HUES64 (cell line): ENCODE measurements around the gene LAMA1.

Source experiments
- H3K27ac ChIP-seq: 2 replicates; pipeline ENCODE4 v1.7.0; 2013; ENCODE audit warnings: low read depth, low read length, inconsistent platforms
- H3K27me3 ChIP-seq: 2 replicates; pipeline ENCODE4 v1.6.1; 2013; ENCODE audit warnings: mild to moderate bottlenecking, low read length; ENCODE audit not compliant: insufficient read depth
- H3K36me3 ChIP-seq: 2 replicates; pipeline ENCODE4 v1.6.1; 2013; ENCODE audit warnings: mild to moderate bottlenecking, low read length; ENCODE audit not compliant: insufficient read depth
- H3K4me1 ChIP-seq: 2 replicates; pipeline ENCODE4 v1.6.1; 2013; ENCODE audit warnings: mild to moderate bottlenecking, low read length, moderate library complexity; ENCODE audit not compliant: insufficient read depth
- H3K4me3 ChIP-seq: 2 replicates; pipeline ENCODE4 v1.5.1; 2013; ENCODE audit warnings: mild to moderate bottlenecking, low read length, moderate library complexity
- H3K9ac ChIP-seq: 2 replicates; pipeline ENCODE4 v1.6.1; 2013; ENCODE audit warnings: mild to moderate bottlenecking, low read depth, low read length
- H3K9me3 ChIP-seq: 2 replicates; pipeline ENCODE4 v1.6.1; 2013; ENCODE audit warnings: low read depth, low read length; ENCODE audit not compliant: insufficient read depth
- WGBS: fragments of 150-250, 120-280 bp; methylation state at CpG from one replicate; pipeline ENCODE4 v1.1.7; 2013; ENCODE audit warnings: missing lambda C conversion rate; 5-methylcytosine and 5-hydroxymethylcytosine counted together

Gene LAMA1

DNA sequence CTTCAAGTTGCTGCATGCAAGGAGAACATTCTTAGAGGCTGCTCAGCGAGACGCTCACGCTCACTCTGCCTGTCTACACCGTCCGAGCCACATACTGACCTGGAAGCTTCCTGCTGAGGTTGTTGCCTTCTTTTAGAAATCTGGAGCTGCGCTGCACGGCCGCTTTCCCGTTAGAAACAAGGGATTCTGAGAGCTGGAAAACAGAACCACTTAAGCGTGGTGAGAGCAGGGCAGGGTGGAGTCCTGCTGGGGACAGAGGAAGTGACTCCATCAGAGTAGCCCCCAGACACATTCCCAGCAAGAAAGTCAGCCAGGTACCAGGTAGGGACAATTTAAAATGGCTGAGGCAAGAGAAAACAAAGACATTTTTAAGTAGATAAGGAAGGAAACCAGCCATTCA, 135.2 kb downstream of the LAMA1 start:
- Histone ChIP-seq H3K27ac (no peak overlapping the region; the same call in 1 of the 2 replicates), H3K36me3 (peaks cover 78% of the 10 kb centered on the region), H3K4me1 (peaks cover 5% of the 10 kb centered on the region; the same call in 1 of the 2 replicates), H3K27me3 (no peaks in the 10 kb centered on the region), H3K9ac (no peak overlapping the region), H3K9me3 (no peaks in the 10 kb centered on the region), H3K4me3 (no peak overlapping the region)
- WGBS = 84% methylated on average over 10 of the region's 10 CpGs

DNA sequence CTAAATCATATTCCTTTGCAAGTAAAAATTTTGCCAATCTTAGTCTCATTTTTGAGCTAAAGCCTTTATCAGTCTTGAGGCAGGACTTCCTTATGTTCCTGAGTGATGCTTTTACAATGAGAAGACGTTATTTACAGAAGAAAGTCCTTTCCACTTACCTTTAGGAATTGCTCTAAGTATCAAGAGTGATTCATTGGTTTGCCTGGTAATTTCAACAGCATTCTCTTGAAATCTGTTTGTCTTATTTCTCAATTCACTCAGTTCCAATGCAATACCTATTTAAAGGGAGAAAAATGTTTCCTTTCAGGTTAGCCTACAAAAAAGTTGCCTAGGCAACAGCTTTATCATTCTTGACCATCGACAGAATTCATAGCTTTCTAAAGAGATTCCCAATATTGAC, 137.2 kb downstream of the LAMA1 start:
- H3K27me3 ChIP-seq = no peaks in the 10 kb centered on the region
- H3K4me3 ChIP-seq = no peak overlapping the region
- no peak overlapping the region for H3K9ac ChIP-seq
- H3K27ac ChIP-seq = no peak overlapping the region
- peaks cover 82% of the 10 kb centered on the region for H3K36me3 ChIP-seq
- peaks cover 5% of the 10 kb centered on the region; the same call in 1 of the 2 replicates for H3K4me1 ChIP-seq
- no peaks in the 10 kb centered on the region for H3K9me3 ChIP-seq
- WGBS = 98% methylated on average over 2 of the region's 2 CpGs

DNA sequence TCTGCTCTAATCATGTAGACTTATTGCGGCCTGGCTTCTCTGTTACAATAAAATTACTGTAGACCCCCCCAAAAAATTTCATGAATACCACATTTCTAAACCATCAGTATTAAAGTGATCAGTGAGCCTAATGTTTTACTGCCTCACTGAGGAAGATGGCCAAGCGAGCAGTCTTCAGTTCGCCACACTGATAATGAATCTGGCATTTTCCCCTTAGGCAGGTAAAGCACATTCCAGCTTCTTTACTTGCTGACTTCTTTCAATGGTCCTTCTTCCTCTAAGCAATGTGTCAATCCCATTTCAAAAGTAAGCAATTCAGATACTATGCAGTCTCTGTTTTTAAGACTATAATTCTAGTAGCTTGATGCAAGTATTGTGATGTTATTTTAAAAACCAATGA, 137.6 kb downstream of the LAMA1 start:
- no peak overlapping the region for H3K27ac ChIP-seq
- H3K9ac ChIP-seq = no peak overlapping the region
- H3K9me3 ChIP-seq = no peaks in the 10 kb centered on the region
- peaks cover 5% of the 10 kb centered on the region; the same call in 1 of the 2 replicates for H3K4me1 ChIP-seq
- H3K27me3 ChIP-seq = no peaks in the 10 kb centered on the region
- peaks cover 82% of the 10 kb centered on the region for H3K36me3 ChIP-seq
- WGBS = 93% methylated on average over 3 of the region's 3 CpGs
- no peak overlapping the region for H3K4me3 ChIP-seq

DNA sequence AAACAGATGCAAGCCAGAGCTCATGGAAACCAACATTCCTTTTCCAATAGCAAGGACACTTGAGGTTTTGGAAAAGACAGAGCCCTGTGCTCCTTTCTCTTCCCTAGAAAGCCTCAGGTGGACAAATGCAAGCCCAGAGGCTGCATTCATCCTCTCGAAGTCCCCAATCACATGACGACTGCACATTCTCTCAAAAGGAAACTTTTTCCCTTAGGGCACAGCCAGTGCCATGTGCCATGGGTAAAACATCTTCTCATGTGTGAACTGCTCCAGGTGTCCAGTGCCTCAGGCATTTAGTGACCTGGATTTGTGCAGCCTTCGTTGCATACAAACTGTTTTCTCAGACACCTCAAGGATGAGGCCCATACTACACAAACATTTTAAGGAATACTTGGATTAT, 140.7 kb downstream of the LAMA1 start:
- no peak overlapping the region for H3K9ac ChIP-seq
- H3K4me1 ChIP-seq = no peaks in the 10 kb centered on the region
- H3K36me3 ChIP-seq = peaks cover 77% of the 10 kb centered on the region
- H3K9me3 ChIP-seq = no peaks in the 10 kb centered on the region
- H3K27ac ChIP-seq = no peak overlapping the region
- no peaks in the 10 kb centered on the region for H3K27me3 ChIP-seq
- no peak overlapping the region for H3K4me3 ChIP-seq
- WGBS = 80% methylated on average over 3 of the region's 3 CpGs

DNA sequence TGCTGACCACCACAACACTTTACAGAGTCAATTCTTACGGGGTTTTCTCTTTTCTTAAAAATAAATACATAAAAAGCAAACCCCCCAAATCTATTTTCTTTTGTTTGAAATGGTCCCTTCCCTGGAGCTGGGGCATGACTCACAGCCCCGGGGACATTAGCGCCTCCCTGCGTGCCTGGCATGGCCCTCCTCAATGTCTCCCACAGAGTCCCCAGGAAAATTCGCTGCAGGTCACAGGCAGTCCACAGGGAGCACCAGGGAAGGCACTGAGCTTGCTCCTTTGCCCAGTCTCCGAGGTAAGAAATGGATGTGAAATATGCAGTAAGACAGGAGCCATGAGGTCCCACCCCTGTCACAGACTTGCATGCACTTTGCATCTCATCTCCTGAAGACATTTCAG, 142.5 kb downstream of the LAMA1 start:
- WGBS = 87% methylated on average over 6 of the region's 6 CpGs
- no peaks in the 10 kb centered on the region for H3K4me1 ChIP-seq
- no peak overlapping the region for H3K27ac ChIP-seq
- peaks cover 78% of the 10 kb centered on the region for H3K36me3 ChIP-seq
- H3K9me3 ChIP-seq = no peaks in the 10 kb centered on the region
- H3K9ac ChIP-seq = no peak overlapping the region
- no peaks in the 10 kb centered on the region for H3K27me3 ChIP-seq
- no peak overlapping the region for H3K4me3 ChIP-seq

DNA sequence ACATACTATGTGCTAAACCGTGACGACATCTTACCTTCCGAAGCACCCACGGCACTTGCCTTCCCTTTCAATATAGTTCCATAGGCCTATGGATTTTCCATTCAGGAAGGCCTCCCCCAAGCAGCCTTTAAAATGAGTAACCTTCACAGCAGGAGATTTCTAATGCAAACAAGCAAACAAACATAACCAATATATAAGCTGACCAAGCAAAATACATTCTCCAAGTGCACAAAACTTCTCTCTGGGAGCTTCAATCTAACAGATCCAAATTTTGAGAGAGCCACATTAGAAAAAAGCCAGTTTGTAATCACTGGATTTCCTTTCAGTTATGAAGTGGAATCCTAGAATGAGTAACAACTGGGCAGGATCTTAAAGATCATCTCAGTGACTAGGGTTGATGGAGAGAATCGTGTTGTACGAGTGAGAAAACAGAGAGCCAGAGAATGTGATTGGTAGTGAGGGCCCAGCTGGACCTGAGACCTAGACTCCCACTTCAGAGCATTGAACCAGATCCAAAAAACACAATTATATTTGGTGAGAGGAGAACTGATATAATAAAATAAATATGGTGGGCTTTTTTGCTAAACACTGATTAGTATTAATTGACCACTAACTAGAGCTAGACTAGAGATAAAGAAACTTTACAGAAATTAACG, 145.6 kb downstream of the LAMA1 start:
- peaks cover 82% of the 10 kb centered on the region for H3K36me3 ChIP-seq
- WGBS = 94% methylated on average over 7 of the region's 7 CpGs
- no peak overlapping the region for H3K9ac ChIP-seq
- no peak overlapping the region for H3K27ac ChIP-seq
- H3K4me1 ChIP-seq = no peaks in the 10 kb centered on the region
- H3K9me3 ChIP-seq = no peaks in the 10 kb centered on the region
- H3K27me3 ChIP-seq = no peaks in the 10 kb centered on the region
- H3K4me3 ChIP-seq = no peak overlapping the region

DNA sequence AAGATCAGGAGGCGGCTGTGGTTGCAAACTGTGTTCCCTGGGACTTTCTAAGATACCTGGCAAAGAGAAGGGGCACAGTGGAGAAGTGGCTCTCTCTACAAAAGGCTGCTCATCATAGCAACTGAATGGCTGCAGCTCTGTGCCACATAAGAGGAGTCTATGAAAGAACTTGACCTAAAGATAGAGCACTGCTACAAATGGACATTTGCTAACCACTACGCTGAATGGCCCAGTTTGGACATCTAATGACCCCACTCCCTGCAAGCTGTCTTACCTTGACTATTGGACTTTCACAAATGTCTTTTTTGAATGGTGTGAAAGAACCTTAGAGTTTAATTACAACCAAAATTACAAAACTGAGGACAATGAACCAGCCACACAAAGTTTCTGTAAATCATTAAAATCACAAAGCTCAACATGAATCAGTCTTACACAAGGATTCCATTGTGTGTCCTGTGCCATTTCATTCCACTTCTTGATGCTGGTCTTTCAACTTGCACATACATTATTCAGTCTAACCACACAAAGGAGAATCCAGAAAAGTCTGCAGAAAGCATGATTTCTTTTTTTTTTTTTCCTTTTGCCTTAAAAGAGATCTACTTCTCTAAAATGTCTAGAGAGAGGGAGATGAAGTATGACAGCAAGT, 154.0 kb downstream of the LAMA1 start:
- H3K9me3 ChIP-seq = peaks cover 7% of the 10 kb centered on the region; the same call in 1 of the 2 replicates
- H3K27ac ChIP-seq = no peak overlapping the region
- H3K9ac ChIP-seq = no peak overlapping the region
- peaks cover 94% of the 10 kb centered on the region for H3K36me3 ChIP-seq
- H3K4me3 ChIP-seq = no peak overlapping the region
- H3K27me3 ChIP-seq = no peaks in the 10 kb centered on the region
- H3K4me1 ChIP-seq = no peaks in the 10 kb centered on the region
- 92% methylated on average over 2 of the region's 2 CpGs for WGBS

DNA sequence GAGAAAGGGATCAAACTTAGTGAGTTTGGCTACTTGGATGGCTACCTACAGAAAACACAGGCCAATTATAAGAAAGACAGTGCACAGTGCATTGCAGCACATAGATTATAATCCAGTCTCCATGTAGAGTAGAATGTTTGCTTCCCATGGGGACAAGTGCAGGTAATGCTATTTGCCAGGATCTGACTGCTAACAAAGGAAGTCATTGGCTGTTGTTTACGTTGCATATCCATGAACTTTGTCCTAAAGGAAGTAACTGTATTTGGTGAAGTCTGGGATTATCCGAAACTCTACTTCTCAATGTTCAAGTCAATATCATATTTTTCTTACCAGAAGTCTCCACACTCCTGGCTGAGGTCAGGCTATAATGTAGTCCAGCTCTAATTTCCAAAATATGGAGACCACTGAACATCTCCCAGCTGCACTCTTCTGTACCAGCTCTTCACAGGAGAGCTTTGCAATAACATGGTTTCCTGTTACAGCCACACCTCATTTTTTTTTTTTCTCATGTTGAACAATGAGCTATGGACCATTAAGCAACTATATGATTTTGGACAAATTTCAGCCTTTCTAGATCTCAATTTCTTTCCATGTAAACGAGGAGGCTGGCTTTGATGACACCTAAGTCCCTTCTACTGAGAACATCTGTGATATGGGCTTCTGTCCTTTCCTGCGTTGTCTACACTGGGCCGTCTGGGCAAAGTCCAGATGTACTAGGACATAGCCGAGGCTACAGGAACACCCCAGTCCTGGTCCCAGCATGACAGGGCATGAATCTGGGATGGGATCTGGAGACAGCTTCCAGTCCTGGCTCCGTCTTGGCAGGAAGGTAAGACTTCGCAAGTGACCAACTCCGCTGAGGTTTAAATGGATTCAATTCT, 154.8 kb downstream of the LAMA1 start:
- H3K9me3 ChIP-seq = peaks cover 7% of the 10 kb centered on the region; the same call in 1 of the 2 replicates
- no peak overlapping the region for H3K9ac ChIP-seq
- H3K4me1 ChIP-seq = no peaks in the 10 kb centered on the region
- WGBS = 95% methylated on average over 9 of the region's 9 CpGs
- peaks cover 98% of the 10 kb centered on the region for H3K36me3 ChIP-seq
- H3K4me3 ChIP-seq = no peak overlapping the region
- H3K27ac ChIP-seq = no peak overlapping the region
- no peaks in the 10 kb centered on the region for H3K27me3 ChIP-seq

DNA sequence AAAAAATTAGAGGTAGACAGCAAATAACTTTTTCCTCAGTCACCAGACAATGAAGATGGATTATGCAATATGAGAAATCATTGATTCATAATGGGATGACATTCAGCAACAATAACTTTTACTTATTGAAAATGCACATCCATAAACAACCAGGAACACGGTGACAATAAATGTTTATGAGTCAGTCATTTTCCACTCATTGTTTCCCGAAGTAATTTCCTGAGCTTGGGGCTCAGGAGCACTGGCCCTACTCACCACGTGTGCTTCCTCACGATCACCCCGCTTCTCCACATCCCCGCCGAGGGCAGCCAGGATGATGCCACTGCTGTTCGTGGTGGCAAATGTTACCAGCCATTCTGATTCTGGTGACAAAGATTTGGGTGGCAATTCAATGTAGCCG, 156.3 kb downstream of the LAMA1 start:
- Histone ChIP-seq H3K27me3 (no peaks in the 10 kb centered on the region), H3K4me3 (no peak overlapping the region), H3K4me1 (no peaks in the 10 kb centered on the region), H3K36me3 (peaks cover 98% of the 10 kb centered on the region), H3K27ac (no peak overlapping the region), H3K9me3 (peaks cover 7% of the 10 kb centered on the region; the same call in 1 of the 2 replicates), H3K9ac (no peak overlapping the region)
- WGBS = 96% methylated on average over 9 of the region's 9 CpGs

DNA sequence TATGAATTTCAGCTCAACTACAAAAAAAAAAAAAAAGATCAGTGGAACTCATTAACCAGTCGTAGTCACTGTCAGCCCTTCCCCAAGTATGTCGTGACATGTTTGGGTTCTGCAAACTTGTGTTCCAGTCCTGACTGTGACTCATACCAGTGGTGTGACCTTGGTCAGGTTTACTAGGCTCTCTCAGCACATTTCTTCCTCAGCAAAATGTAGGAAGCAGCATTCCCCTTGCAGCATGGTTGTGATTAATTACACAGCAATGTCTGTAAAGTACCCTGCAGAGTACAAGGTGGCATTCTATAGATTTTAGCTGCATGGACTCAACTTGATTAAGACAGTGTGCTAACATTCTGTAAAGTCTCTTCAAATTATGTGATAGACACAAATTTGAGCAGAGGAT, 156.9 kb downstream of the LAMA1 start:
- Histone ChIP-seq H3K36me3 (peaks cover 98% of the 10 kb centered on the region), H3K9me3 (peaks cover 7% of the 10 kb centered on the region; the same call in 1 of the 2 replicates), H3K4me1 (no peaks in the 10 kb centered on the region), H3K9ac (no peak overlapping the region), H3K27me3 (no peaks in the 10 kb centered on the region), H3K27ac (no peak overlapping the region), H3K4me3 (no peak overlapping the region)
- 95% methylated on average over 2 of the region's 2 CpGs for WGBS

DNA sequence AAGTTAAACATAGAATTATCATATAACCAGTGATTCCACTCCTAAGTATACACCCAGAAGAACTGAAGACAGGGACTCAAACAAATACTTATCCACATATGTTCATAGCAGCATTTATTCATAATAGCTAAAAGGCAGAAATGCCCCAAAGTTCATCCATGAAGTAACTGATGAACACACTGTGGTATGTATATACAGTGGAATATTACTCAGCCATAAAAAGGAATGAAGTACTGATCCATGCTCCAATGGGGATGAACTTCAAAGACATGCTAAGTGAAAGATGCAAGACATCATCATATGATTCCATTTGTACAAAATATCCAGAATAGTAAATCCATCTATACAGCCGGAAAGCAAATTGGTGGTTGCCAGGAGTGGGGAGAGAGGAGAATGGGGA, 157.5 kb downstream of the LAMA1 start:
- WGBS = 100% methylated on average over 1 of the region's 1 CpG

More for the DNA sequence above, 157.5 kb downstream of the LAMA1 start:
- peaks cover 7% of the 10 kb centered on the region; the same call in 1 of the 2 replicates for H3K9me3 ChIP-seq
- H3K9ac ChIP-seq = no peak overlapping the region
- no peaks in the 10 kb centered on the region for H3K4me1 ChIP-seq
- H3K27me3 ChIP-seq = no peaks in the 10 kb centered on the region
- H3K36me3 ChIP-seq = peaks cover 98% of the 10 kb centered on the region
- no peak overlapping the region for H3K27ac ChIP-seq
- H3K4me3 ChIP-seq = no peak overlapping the region
